HepG2 (cell line): Measurements from ENCODE around the gene SLCO3A1. TPM values are rescaled to one million over a fixed set of nuclear protein-coding genes. Genes with fewer than 3 reads are reported as not detected.

ENCODE experiments used
- ATAC-seq: fragments of 200-7000 bp; cut with Tn5 transposase; 3 replicates; pipeline ENCODE4 v1.9.1; 2020; ENCODE audit warnings: mild to moderate bottlenecking, moderate library complexity
- BruUV-seq: library from RNA; stranded (reverse); fragments of 400-500 nt; replicated peaks from 2 replicates; lab custom pipeline; 2021; lab: Mats Ljungman, UMichigan
- CTCF ChIA-PET: fragments of 300-600 bp; formaldehyde crosslinking; extraction: SDS; loops from one replicate; lab custom pipeline; 2021; ENCODE audit warnings: low total read pairs, inconsistent platforms, low intra/inter-chr PET ratio; lab: Yijun Ruan, JAX
- POLR2A ChIA-PET: fragments of 350-600 bp; sonication (Branson Sonifier 250); formaldehyde crosslinking; loops from one replicate; lab custom pipeline; 2020; ENCODE audit warnings: antibody characterized with exemption, inconsistent platforms; lab: Yijun Ruan, JAX
- DNase-seq: peaks from one replicate; pipeline ENCODE4 v3.0.0-alpha.2; 2015; ENCODE audit warnings: low spot score
- FAIRE-seq: peaks from 3 replicates; lab custom pipeline; 2011; peaks lifted over from hg19 to GRCh38; lab: Jason Lieb, UNC
- H2AFZ ChIP-seq: one replicate; pipeline ENCODE4 v1.6.1; 2011; ENCODE audit warnings: low read length, inconsistent platforms
- H3K27ac ChIP-seq: fragments of 300-600 bp; 3 replicates; pipeline ENCODE4 v1.8.0; 2011; ENCODE audit warnings: mixed run types, mild to moderate bottlenecking, mixed read lengths, low read length, inconsistent platforms; ENCODE audit not compliant: insufficient read depth; ENCODE audit errors: extremely low read length
- H3K27me3 ChIP-seq, 2 experiments: fragments of 200-600 bp in 1 of 2; 2 replicates in 1 of 2; 3 replicates in 1 of 2; pipeline versions ENCODE4 v1.6.0 to v1.8.0; 2011; ENCODE audit warnings: low read length in 2 of 2, mild to moderate bottlenecking in 2 of 2, moderate library complexity in 2 of 2, inconsistent platforms in 1 of 2; ENCODE audit not compliant: insufficient read depth in 2 of 2, control insufficient read depth in 1 of 2
- H3K36me3 ChIP-seq, 2 experiments: fragments of 200-600 bp in 1 of 2; replicated peaks in 1 of 2; 2 replicates in 1 of 2; 3 replicates in 1 of 2; pipeline versions ENCODE4 v1.5.1 to v1.8.0; 2011; ENCODE audit warnings: low read length in 2 of 2, inconsistent platforms in 1 of 2; ENCODE audit not compliant: insufficient read depth in 2 of 2, control insufficient read depth in 1 of 2
- H3K4me1 ChIP-seq: 2 replicates; pipeline ENCODE4 v1.5.1; 2012; ENCODE audit warnings: low read length, inconsistent platforms; ENCODE audit not compliant: insufficient read depth
- H3K4me2 ChIP-seq: 2 replicates; pipeline ENCODE4 v1.6.0; 2011; ENCODE audit warnings: low read depth, low read length, inconsistent platforms
- H3K4me3 ChIP-seq, 3 experiments: fragments of 200-600 bp in 1 of 3; sonication (generic), shearing (Covaris generic) in 1 of 3; replicated peaks in 1 of 3; 2 replicates each; pipeline ENCODE4 v1.5.1; 2011 to 2016; ENCODE audit warnings: low read length in 3 of 3, inconsistent platforms in 2 of 3, low read depth in 2 of 3, mild to moderate bottlenecking in 2 of 3, control low read depth in 1 of 3, mixed read lengths in 1 of 3; ENCODE audit not compliant: insufficient read depth in 1 of 3
- H3K79me2 ChIP-seq: one replicate; pipeline ENCODE4 v1.6.1; 2011; ENCODE audit warnings: low read length, inconsistent platforms; ENCODE audit not compliant: insufficient read depth
- H3K9ac ChIP-seq: 2 replicates; pipeline ENCODE4 v1.6.0; 2011; ENCODE audit warnings: mild to moderate bottlenecking, low read depth, low read length, inconsistent platforms; ENCODE audit not compliant: insufficient read depth
- H3K9me3 ChIP-seq: 2 replicates; pipeline ENCODE4 v1.5.1; 2012; ENCODE audit warnings: mild to moderate bottlenecking, low read length
- H4K20me1 ChIP-seq: 2 replicates; pipeline ENCODE4 v1.6.0; 2011; ENCODE audit warnings: inconsistent platforms, mild to moderate bottlenecking, low read length, moderate library complexity; ENCODE audit not compliant: insufficient read depth
- ARHGAP35 ChIP-seq: sonication (generic); formaldehyde crosslinking; IDR thresholded peaks from 2 replicates; pipeline ENCODE4 v1.9.0; 2022; ENCODE audit warnings: mild to moderate bottlenecking, inconsistent platforms, moderate library complexity, missing genetic modification reagents, borderline replicate concordance
- IKZF4 ChIP-seq: sonication (generic); formaldehyde crosslinking; IDR thresholded peaks from 2 replicates; pipeline ENCODE4 v1.5.1; 2020; ENCODE audit warnings: borderline replicate concordance, mild to moderate bottlenecking, low read depth, missing genetic modification reagents; ENCODE audit errors: not compliant biosample characterization
- MEF2D ChIP-seq: sonication (generic); formaldehyde crosslinking; IDR thresholded peaks from 2 replicates; pipeline ENCODE4 v1.5.1; 2020; ENCODE audit warnings: mild to moderate bottlenecking, missing genetic modification reagents
- PRDM10 ChIP-seq: sonication (generic); formaldehyde crosslinking; IDR thresholded peaks from 2 replicates; pipeline ENCODE4 v1.4.0; 2020; ENCODE audit warnings: low read depth, missing genetic modification reagents
- ZNF639 ChIP-seq: conservative IDR thresholded peaks from 2 replicates; pipeline ENCODE4 v1.6.1; 2018; ENCODE audit warnings: missing genetic modification reagents
- WGBS: methylation state at CpG from one replicate; pipeline ENCODE4 v1.1.6; 2017; ENCODE audit warnings: low lambda C conversion rate; 5-methylcytosine and 5-hydroxymethylcytosine counted together
- in situ Hi-C: cut with HindIII; loops from 2 replicates; pipeline ENCODE4 v1.10.0; 2017; ENCODE audit warnings: low pct_unique_long_range_greater_than_20kb; ENCODE audit not compliant: extremely low pct_ligation_motif_present
- intact Hi-C: fragments of 100-400 bp; cut with micrococcal nuclease; formaldehyde crosslinking; loops from one replicate; pipeline ENCODE4 v1.10.0; 2022; ENCODE audit not compliant: unreplicated experiment
- polyA plus RNA-seq, 8 experiments: library from polyadenylated mRNA; depleted of rRNA in 3 of 8; stranded (reverse) in 7 of 8; unstranded in 1 of 8; fragments of >200 nt; fragmentation: Illumina TruSeq in 4 of 8; extraction: Trizol in 4 of 8; gene quantifications; 2 replicates each; pipeline versions ENCODE4 v1.2.1 to v1.2.3, GENCODE V29; 2011 to 2016; ENCODE audit warnings: low read depth in 4 of 8, missing spikeins in 1 of 8, mixed read lengths in 1 of 8; ENCODE audit not compliant: insufficient read depth in 1 of 8
- total RNA-seq, 5 experiments: library from RNA; depleted of rRNA; stranded (reverse); fragments of >200 nt; fragmentation: Illumina TruSeq; extraction: Trizol; gene quantifications; 2 replicates each; pipeline ENCODE4 v1.2.3, GENCODE V29; 2016; ENCODE audit warnings: low read depth in 1 of 5

The SLCO3A1 gene
- total and polyA plus RNA-seq, 2 of the 13 experiments (the other 11 are each of a cell fraction or from before 2014, with no cell fraction given), result 0.02 TPM; not detected in 1

- no peaks in the 10 kb centered on the region for H3K79me2 ChIP-seq
- no peaks in the 10 kb centered on the region for H4K20me1 ChIP-seq
- ATAC-seq (no peak), FAIRE-seq (no peak), DNase-seq (no peak)
- no peaks in the 10 kb centered on the region; a peak in 2 of 5 replicates for H3K27me3 ChIP-seq
- BruUV-seq, result no TSS peak
- intact Hi-C loops, result no loop called here
- no peak overlapping the region for H3K4me3 ChIP-seq
- H2AFZ ChIP-seq, result no peak overlapping the region
- H3K4me1 ChIP-seq, result no peaks in the 10 kb centered on the region
- H3K9ac ChIP-seq, result no peak overlapping the region
- H3K9me3 ChIP-seq, result no peaks in the 10 kb centered on the region
- POLR2A ChIA-PET, result no interaction called here
- in situ Hi-C loops, result no loop called here
- no peaks in the 10 kb centered on the region for H3K36me3 ChIP-seq
- no peak overlapping the region for H3K4me2 ChIP-seq
- 96% methylated on average over 2 of the region's 4 CpGs for WGBS
- CTCF ChIA-PET, result no interaction called here
- TF ChIP-seq IKZF4 (CRISPR knock-in tag) (no peak), MEF2D (CRISPR knock-in tag) (no peak), ZNF639 (CRISPR knock-in tag) (no peak), ARHGAP35 (no peak), PRDM10 (CRISPR knock-in tag) (no peak)
- no peak overlapping the region for H3K27ac ChIP-seq
Observed at GRCh38 chr15:92047900-92048299, 194.4 kb downstream of the SLCO3A1 start.
